Upper lobe of left lung (tissue), 6 donors: ENCODE measurements around the gene OR51E1. TPM values are rescaled to one million over a fixed set of nuclear protein-coding genes. Genes with fewer than 3 reads are reported as not detected.

Experiments
- ATAC-seq, 2 donors: fragments of 200-7000 bp; cut with Tn5 transposase; one replicate each; pipeline ENCODE4 v1.9.1; 2022; ENCODE audit warnings: mild to moderate bottlenecking in 2 of 2, moderate library complexity in 2 of 2; ENCODE audit not compliant: low FRiP score in 2 of 2
- DNase-seq, 2 donors: peaks; one replicate each; pipeline ENCODE4 v3.0.0-alpha.2; 2019 to 2020
- H3K27ac ChIP-seq, 4 donors: fragments of 200-600 bp; sonication (generic); one replicate each; pipeline ENCODE4 v1.5.1; 2016 to 2019
- H3K27me3 ChIP-seq, 4 donors: fragments of 200-600 bp; sonication (generic); one replicate each; pipeline ENCODE4 v1.5.1; 2017 to 2019
- H3K36me3 ChIP-seq, 4 donors: fragments of 200-600 bp; sonication (generic); one replicate each; pipeline ENCODE4 v1.5.1; 2016 to 2019
- H3K4me1 ChIP-seq, 4 donors: fragments of 200-600 bp; sonication (generic); one replicate each; pipeline ENCODE4 v1.5.1; 2018 to 2019
- H3K4me3 ChIP-seq, 4 donors: fragments of 200-600 bp; sonication (generic); one replicate each; pipeline ENCODE4 v1.5.1; 2017 to 2019; ENCODE audit warnings: mild to moderate bottlenecking in 2 of 4, moderate library complexity in 1 of 4
- H3K9me3 ChIP-seq, 4 donors: fragments of 200-600 bp; sonication (generic); one replicate each; pipeline ENCODE4 v1.5.1; 2018 to 2019
- CTCF ChIP-seq, 6 experiments: fragments of 450-650 bp in 4 of 6; fragments of 200-600 bp in 2 of 6; sonication (generic) in 2 of 6; IDR thresholded peaks; one replicate each; pipeline ENCODE4 v1.5.1; 2016 to 2019; ENCODE audit warnings: antibody characterized with exemption in 6 of 6
- EP300 ChIP-seq, 4 donors: sonication (generic); formaldehyde crosslinking; IDR thresholded peaks; one replicate each; pipeline ENCODE4 v1.5.1; 2017; ENCODE audit warnings: antibody characterized with exemption in 4 of 4, control low read depth in 2 of 4
- POLR2A ChIP-seq, 4 donors: fragments of 450-650 bp; IDR thresholded peaks; one replicate each; pipeline ENCODE4 v1.5.1; 2016 to 2017; ENCODE audit warnings: antibody characterized with exemption in 4 of 4, mild to moderate bottlenecking in 2 of 4
- POLR2AphosphoS5 ChIP-seq, 2 donors: sonication (generic); formaldehyde crosslinking; IDR thresholded peaks; one replicate each; pipeline ENCODE4 v1.5.1; 2017; ENCODE audit warnings: antibody characterized with exemption in 2 of 2
- WGBS, 2 donors: methylation state at CpG; one replicate each; pipeline ENCODE4 v1.1.5; 2017 to 2018; 5-methylcytosine and 5-hydroxymethylcytosine counted together
- total RNA-seq, 6 donors: library from RNA; depleted of rRNA in 4 of 6; stranded (reverse); fragments of >200 nt in 4 of 6; gene quantifications; one replicate each; pipeline versions ENCODE4 v1.1.0 to v1.2.1, GENCODE V29; 2016 to 2021
- donor health status: DM: no; HTN: no; CAD: no; lungs with moderate emphysema.
- donor health status: DM: no; HTN: yes; CAD: no; lungs with severe emphysema.

The OR51E1 gene
- total RNA-seq, 6 donors from 2014 or later: not detected

GRCh38 chr11:4642043-4642442 is 1.7 kb upstream of the OR51E1 start:
- no peaks in the 10 kb centered on the region for H3K9me3 ChIP-seq
- H3K36me3 ChIP-seq: no peaks in the 10 kb centered on the region
- H3K4me1 ChIP-seq: peaks cover 0 to 2% (median 0%) of the 10 kb centered on the region in 4 donors
- 50 to 71% methylated on average over 7 of the region's 7 CpGs for WGBS, 2 donors
- H3K27me3 ChIP-seq: no peaks in the 10 kb centered on the region
- ATAC-seq: no peak
- no peak for DNase-seq
- no peak overlapping the region for H3K4me3 ChIP-seq
- no peak for TF ChIP-seq POLR2AphosphoS5 (IDR thresholded peaks at IDR 0.05)
- no peak for TF ChIP-seq EP300 (IDR thresholded peaks at IDR 0.05)
- TF ChIP-seq CTCF (IDR thresholded peaks at IDR 0.05): no peak
- no peak for TF ChIP-seq POLR2A (IDR thresholded peaks at IDR 0.05)
- no peak overlapping the region for H3K27ac ChIP-seq

- 42 to 50% methylated on average over 5 of the region's 5 CpGs for WGBS, 2 donors
- H3K27ac ChIP-seq: no peak overlapping the region
Observed at GRCh38 chr11:4643076-4643475, 706 bp upstream of the OR51E1 start.

GRCh38 chr11:4644233-4644632 is 451 bp downstream of the OR51E1 start:
- no peak overlapping the region for H3K4me3 ChIP-seq
- ATAC-seq (no peak), DNase-seq (no peak)
- H3K9me3 ChIP-seq: no peaks in the 10 kb centered on the region
- no peaks in the 10 kb centered on the region for H3K27me3 ChIP-seq
- TF ChIP-seq CTCF (IDR thresholded peaks at IDR 0.05) (no peak), EP300 (IDR thresholded peaks at IDR 0.05) (no peak), POLR2AphosphoS5 (IDR thresholded peaks at IDR 0.05) (no peak), POLR2A (IDR thresholded peaks at IDR 0.05) (no peak)
- H3K27ac ChIP-seq: no peak overlapping the region
- WGBS, 2 donors: 62 to 80% methylated on average over 4 of the region's 4 CpGs
- H3K4me1 ChIP-seq: no peaks in the 10 kb centered on the region
- no peaks in the 10 kb centered on the region for H3K36me3 ChIP-seq

More at GRCh38 chr11:4643076-4643475, 706 bp upstream of the OR51E1 start:
- no peak for TF ChIP-seq POLR2A (IDR thresholded peaks at IDR 0.05)
- no peak for TF ChIP-seq CTCF (IDR thresholded peaks at IDR 0.05)
- no peak for TF ChIP-seq EP300 (IDR thresholded peaks at IDR 0.05)
- TF ChIP-seq POLR2AphosphoS5 (IDR thresholded peaks at IDR 0.05): no peak
- ATAC-seq: no peak
- H3K36me3 ChIP-seq: no peaks in the 10 kb centered on the region
- DNase-seq: no peak
- H3K9me3 ChIP-seq: no peaks in the 10 kb centered on the region
- H3K27me3 ChIP-seq: no peaks in the 10 kb centered on the region
- no peak overlapping the region for H3K4me3 ChIP-seq
- H3K4me1 ChIP-seq: no peaks in the 10 kb centered on the region

GRCh38 chr11:4645974-4646373 is 2.2 kb downstream of the OR51E1 start:
- 62 to 88% methylated on average over 2 of the region's 2 CpGs for WGBS, 2 donors
- no peak for ATAC-seq

More at GRCh38 chr11:4645974-4646373, 2.2 kb downstream of the OR51E1 start:
- no peaks in the 10 kb centered on the region for H3K9me3 ChIP-seq
- no peaks in the 10 kb centered on the region for H3K4me1 ChIP-seq
- no peaks in the 10 kb centered on the region for H3K27me3 ChIP-seq
- no peak overlapping the region for H3K4me3 ChIP-seq
- TF ChIP-seq EP300 (IDR thresholded peaks at IDR 0.05): no peak
- TF ChIP-seq POLR2A (IDR thresholded peaks at IDR 0.05): no peak
- no peak for TF ChIP-seq CTCF (IDR thresholded peaks at IDR 0.05)
- TF ChIP-seq POLR2AphosphoS5 (IDR thresholded peaks at IDR 0.05): no peak
- H3K36me3 ChIP-seq: no peaks in the 10 kb centered on the region
- DNase-seq: no peak
- H3K27ac ChIP-seq: no peak overlapping the region
